Hepatocyte (in vitro differentiated cells): Measurements from ENCODE around the gene NARS2.

ENCODE experiments used
- EZH2 ChIP-seq: fragments of 200-600 bp; sonication (generic); IDR thresholded peaks from 2 replicates; pipeline ENCODE4 v1.6.1; 2016; ENCODE audit warnings: antibody characterized with exemption, mild to moderate bottlenecking, borderline replicate concordance
- TF ChIP-seq, protein P1 (sequence below): fragments of 200-600 bp; sonication (generic); IDR thresholded peaks from 2 replicates; pipeline ENCODE4 v1.5.1; 2016; ENCODE audit warnings: antibody characterized with exemption, mild to moderate bottlenecking; ENCODE audit not compliant: poor library complexity

- TF ChIP-seq, protein P1, sequence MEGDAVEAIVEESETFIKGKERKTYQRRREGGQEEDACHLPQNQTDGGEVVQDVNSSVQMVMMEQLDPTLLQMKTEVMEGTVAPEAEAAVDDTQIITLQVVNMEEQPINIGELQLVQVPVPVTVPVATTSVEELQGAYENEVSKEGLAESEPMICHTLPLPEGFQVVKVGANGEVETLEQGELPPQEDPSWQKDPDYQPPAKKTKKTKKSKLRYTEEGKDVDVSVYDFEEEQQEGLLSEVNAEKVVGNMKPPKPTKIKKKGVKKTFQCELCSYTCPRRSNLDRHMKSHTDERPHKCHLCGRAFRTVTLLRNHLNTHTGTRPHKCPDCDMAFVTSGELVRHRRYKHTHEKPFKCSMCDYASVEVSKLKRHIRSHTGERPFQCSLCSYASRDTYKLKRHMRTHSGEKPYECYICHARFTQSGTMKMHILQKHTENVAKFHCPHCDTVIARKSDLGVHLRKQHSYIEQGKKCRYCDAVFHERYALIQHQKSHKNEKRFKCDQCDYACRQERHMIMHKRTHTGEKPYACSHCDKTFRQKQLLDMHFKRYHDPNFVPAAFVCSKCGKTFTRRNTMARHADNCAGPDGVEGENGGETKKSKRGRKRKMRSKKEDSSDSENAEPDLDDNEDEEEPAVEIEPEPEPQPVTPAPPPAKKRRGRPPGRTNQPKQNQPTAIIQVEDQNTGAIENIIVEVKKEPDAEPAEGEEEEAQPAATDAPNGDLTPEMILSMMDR, result peak; percentile 33
- TF ChIP-seq EZH2, result no peak
Observed at GRCh38 chr11:78586452-78587046, 11.9 kb upstream of the NARS2 start.
